Central memory CD4-positive, alpha-beta T cell (primary cell): ENCODE measurements around the gene HBS1L.

Source experiments
- DNase-seq: peaks from one replicate; pipeline ENCODE4 v3.0.0; 2022

HBS1L gene

DNA sequence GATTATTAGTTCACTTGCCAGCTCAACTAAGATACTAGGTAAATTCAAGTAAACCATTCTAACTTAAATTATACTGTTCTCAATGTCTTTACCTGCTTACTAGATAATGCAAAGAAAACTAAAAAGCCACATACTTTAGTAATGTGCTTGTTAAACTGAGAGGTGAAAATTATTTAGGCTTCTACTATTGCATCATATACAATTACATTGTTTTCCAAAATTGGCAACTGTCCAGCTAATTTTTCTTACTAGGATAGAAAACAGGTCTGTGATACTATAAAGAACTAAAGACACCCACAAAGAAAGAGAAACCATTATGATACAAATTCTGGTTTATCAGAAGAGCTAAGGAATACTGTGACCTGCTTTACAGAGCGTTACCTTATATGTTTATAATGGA lies 59.1 kb downstream of the HBS1L start:
- DNase-seq = no peak

DNA sequence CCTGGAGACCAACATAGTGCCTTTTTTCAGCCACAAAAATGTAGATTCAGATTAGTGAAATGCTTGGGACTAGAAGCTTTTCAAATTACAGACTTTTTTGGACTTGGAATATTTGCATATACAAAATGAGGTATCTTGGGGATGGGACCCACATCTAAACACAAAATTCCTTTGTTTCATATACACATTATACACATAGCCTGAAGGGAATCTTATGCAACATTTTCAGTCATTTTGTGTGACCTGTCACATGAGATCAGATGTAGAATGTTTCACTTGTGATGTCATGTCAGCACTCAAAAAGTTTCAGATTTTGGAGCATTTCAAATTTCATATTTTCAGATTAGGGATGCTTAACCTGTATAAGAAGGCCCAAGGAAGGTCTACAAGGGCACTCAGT lies 60.2 kb downstream of the HBS1L start:
- no peak for DNase-seq

DNA sequence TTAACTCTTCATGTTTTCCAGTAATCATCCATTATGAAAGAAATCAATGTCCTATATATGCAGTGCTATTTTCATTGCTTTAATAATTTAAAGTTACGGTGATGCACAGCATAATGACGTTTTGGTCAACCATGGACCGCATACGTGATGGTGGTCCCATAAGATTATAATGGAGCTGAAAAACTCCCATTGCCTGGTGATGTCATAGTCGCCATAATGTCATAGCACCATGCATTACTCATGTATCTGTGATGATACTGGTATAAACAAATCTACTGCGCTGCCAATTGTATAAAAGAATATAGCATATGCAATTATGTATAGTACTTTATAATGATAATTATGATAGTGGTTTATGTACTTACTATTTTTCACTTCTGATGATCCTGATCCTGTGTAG lies 62.5 kb downstream of the HBS1L start:
- DNase-seq = no peak

DNA sequence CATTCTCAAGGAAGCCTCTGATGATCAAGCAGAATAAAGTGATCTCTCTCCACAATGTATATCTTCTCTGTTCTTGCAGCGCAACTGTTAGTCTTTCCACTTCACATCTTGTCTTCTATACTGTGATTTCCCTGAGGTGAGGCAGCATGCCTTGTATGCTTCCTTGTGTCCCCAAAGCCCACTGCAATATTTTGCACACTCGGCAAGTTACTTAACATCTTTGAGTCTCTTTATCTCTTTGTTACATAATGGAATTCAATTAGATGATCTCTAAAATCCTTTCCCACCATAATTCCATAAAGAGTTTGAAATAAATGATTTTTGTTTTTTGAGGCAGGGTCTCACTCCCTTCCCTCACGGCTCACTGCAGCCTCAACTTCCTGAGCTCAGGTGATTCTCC lies 64.4 kb downstream of the HBS1L start:
- DNase-seq = no peak

DNA sequence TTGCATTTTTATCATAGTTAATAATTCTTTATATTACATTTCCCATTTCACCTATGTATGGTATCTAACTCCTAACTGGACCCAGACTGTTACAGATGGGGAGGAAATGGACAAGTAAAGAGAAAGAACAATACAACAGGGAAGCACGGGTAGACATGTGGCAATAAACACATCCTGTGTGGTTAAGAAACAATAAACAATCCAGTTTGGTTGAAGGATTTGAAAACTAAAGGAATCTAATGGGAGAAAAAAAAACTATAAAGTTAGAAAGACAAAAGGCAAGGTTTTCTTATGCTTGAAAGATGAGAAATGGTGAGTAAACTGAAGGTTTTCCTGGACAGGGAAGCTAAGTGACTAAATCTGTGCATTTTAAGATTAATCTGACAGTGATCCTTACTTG lies 69.8 kb downstream of the HBS1L start:
- no peak for DNase-seq

DNA sequence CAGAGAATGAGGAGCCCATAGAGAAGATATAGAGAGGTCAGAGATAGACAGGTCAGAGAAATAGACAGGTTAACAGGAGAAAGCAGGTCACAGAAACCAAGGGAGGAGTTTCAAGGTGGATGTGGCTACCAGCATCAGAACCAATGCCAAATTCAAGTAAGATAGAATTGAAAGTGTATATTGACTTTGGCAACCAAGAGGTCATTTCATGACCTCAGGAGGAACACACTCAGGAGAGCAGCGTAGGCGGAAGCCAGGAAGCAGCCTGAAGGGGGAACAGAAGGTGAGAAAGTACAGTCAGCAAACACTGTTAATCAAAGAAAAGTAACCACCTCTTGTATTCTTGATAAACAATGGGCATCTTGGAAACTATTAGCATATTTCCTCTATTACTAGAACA lies 70.8 kb downstream of the HBS1L start:
- DNase-seq = no peak

DNA sequence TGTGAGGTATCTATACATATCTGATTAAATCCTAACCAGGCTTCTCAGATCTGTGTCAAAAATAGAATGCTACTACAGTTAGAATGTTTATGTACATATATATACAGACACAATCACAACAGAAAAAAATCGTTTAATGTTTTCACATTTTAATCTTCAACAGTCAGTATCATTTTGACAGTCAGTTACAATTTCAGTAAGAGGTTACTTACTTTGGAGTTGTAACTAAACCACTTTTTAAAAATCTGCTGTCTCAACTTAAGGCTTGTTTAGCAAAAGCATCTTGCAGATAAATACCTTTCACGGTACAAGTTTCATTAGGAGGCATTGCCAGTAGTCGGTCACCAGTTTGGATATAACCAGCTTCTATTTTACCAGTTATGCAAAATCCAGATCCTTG lies 72.5 kb downstream of the HBS1L start:
- DNase-seq = no peak

DNA sequence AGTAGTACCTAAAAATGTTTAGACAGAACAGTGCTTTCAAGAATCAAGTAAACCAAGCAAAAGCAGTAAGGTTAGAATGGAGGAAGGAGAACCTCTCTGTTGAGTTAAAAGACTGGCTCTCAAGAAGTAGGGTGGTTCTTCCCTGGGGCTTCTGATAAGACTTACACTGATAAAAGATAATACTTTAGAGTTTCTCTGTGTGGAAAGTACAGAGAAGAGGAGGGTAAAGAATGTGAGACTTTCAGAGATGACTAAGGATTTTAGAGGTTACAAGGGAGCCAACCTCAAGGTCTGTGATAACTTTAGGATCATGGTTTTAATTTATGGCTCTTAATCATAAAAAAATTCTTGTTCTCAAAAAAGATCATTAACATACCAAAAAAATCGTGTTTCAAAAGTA lies 73.8 kb downstream of the HBS1L start:
- no peak for DNase-seq

DNA sequence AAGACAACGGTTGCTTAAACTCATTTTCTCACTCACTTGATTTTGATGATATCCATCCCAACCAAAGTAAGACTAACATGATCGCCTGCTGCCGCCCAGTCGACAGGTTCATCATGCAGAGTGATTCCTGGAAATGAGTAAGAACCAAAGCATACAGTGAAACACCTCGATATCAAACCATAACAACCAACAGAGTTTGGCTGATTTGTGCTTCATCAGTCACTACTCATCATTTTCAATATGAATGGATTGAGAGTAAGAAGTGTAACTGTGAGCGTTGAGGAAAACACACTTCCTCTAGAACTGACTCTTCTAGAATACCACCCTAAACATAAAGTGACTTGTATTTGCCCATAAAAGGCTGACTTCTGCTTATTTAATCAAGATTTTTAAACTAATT lies 75.5 kb downstream of the HBS1L start:
- no peak for DNase-seq

DNA sequence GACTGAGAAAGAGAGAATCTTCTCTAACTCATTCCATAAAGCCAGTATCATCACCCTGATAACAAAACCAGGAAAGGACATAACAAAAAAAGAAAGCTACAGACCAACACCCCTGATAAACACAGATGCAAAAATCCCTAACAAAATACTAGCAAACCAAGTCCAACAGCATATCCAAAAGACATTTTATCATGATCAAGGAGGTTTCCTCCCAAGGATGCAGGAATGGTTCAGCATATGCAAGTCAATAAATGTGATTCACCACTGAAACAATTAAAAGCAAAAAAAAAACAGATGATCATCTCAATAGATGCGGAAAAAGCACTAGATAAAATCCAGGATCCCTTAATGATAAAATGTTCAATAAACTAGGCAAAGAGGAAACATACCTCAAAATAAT lies 80.3 kb downstream of the HBS1L start:
- no peak for DNase-seq

DNA sequence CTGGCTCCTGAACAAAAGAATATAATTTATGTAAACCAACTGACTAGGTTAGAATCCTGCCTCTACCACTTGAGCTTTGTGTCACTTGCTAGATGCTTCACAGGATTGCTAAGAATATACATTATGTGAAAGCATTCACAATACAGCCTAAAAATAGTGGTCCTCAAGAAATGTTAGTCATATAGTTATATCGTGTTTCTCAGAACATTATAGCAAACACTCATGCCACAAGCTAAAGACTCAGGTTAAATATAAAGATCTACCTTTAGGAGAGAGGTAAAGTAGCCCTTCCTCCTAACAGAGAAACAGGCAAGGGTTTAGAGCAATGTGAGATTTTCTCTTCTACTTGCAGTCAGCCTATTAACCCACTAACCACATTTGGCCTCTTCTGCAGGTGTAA lies 86.9 kb downstream of the HBS1L start:
- DNase-seq = no peak

DNA sequence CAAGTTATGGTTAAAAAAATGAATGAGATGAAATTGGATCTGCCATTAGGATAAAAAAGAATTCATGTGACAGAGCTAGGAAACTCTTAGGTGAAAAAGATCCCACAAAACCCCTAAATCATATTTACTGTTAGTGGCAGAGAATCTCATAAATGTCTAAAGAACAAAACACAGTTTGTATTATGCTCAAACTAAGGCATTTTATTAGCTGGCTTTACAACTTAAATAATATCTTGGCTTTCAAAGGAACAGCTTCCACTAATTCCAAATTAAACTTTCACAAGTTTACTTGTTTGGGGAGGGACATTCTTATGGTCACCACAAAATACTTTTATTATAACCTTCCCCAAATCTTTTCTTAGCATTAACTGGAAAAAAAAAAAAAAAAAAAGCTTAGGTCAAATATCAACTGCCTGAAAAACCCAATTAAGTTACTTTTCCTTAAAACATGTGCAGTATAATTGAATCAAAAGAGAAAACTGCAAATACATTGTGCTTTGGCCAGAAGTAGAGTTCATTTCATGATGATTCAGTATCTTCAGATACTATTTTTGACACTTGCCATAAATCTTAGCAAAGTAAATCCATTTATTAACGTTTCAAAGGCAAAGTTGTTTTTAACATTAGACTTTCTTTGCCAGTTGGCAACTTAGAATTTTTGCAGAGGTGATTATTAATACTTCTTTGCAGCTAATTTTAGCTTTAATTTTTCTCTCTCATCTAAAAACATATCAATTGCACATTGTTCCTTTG lies 90.0 kb downstream of the HBS1L start:
- no peak for DNase-seq

DNA sequence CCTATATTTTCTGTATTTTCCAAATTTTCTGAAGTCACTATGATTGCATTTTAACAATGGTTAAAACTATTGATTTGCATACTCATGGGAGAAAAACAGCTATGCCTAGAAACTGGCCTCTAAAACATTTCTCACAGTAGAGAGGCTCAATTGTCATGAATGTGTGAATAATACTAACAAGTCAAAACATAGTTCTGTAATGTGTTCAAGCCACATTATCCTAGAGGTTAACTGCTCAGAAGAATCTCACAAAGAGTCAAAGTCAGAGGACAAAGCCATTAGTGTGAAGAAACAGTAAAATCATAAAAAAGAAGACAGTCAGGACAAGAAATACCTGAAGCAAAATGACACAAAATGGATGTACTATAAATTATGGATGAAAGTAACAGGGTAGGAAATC lies 92.2 kb downstream of the HBS1L start:
- no peak for DNase-seq

DNA sequence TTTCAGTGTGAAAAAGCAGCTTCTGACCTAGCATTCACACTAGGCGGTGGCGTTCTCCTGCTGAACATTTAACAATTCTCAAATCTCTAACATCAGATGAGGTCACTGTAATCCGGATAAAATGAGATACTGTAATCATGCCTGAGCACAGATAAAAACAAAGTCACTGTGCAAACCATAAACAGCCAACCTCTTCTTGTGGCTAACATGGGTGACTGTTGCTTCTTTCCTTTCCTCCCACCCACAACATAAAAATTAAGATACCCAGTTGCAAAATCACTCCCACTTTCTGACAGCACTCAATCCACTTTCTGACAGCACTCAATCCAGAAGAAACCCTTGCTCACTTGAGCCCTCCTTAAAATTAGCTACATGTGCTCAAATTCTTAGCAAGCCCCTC lies 93.3 kb downstream of the HBS1L start:
- DNase-seq = no peak

DNA sequence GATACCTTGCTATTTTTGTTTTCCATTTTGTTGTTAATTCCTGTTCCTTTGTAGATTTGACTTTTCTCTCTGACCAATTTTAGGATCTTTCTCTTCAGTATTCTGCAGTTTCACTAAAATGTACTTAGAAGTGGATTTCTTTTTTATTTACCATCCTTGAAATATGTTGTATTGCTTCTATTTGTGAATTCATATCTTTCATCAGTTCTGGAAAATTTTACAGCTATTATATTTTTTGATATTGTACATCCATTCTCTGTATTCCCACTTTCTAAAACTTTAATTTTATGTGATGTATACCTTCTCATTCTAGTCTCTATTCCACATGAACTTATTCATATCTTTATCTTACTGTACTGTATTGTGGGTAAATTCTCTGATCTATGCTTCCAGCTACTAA lies 95.0 kb downstream of the HBS1L start:
- no peak for DNase-seq

DNA sequence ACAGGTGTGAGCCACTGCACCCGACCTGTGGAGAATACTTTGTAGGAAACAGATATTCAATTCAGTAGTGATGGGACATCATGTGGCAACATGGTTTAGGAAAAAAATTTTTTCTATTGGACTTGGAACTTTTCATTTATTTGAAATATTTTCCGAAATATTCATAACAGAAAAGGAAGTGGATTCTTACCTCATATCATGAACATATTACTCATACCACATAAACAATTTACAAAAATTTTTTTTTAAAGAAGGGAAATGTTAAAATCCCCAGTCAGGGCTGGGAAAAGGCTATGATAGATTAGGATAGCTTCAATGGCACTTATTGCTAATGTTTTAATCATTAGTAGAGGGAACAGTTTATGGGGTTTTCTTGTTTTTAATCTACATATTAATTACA lies 97.9 kb downstream of the HBS1L start:
- DNase-seq = no peak

DNA sequence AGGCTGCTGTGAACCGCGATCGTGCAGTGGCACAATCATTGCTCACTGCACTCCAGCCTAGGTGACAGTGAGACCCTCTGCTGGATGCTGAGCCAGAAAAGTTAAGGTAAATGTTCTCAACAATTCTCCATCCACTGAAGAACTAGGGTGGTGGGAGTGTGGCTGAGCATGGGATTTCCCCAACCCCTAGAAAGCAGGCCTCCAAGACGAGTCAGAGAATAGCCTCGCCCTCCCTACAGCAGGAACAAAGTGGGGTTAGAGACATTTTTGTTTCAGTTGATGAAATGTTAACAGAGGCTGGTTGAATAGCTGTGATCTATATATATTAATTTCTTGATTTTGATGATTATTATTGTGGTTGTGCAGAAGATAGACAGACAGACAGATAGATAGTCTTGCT lies 98.6 kb downstream of the HBS1L start:
- DNase-seq = no peak

DNA sequence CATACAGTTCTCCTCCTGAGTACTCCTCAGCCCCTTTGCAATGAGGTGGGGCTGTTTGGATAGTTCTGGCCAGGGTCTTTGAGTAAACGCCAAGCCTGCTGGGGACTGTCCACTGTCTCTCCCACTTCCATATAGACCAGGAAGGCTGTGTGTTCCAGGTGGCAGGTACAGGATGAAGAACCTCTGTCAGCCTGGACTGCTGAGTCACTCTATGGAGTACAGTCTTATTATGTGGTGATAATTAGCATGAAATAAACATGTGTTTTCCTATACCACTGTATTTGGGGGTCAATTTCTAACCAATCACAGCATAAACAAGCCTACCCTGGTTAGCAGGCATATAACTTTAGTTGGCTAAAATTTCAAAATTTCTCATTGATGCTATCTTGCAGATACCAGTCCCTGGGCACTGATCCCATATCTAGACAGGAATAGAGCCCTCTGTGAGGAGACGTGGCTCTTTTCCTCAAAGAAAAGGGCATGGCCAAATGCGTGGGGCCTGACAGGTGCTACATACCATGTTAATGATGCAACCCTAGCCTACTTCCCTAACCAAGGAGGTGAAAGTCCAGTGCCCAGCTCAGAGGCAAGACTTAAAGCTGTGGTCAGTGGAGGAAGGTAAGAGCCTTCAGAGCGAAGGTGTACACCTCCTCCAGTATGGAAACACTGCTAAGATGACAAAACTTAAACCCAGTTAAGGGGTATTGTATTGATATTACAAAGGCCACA lies 100.2 kb downstream of the HBS1L start:
- no peak for DNase-seq

DNA sequence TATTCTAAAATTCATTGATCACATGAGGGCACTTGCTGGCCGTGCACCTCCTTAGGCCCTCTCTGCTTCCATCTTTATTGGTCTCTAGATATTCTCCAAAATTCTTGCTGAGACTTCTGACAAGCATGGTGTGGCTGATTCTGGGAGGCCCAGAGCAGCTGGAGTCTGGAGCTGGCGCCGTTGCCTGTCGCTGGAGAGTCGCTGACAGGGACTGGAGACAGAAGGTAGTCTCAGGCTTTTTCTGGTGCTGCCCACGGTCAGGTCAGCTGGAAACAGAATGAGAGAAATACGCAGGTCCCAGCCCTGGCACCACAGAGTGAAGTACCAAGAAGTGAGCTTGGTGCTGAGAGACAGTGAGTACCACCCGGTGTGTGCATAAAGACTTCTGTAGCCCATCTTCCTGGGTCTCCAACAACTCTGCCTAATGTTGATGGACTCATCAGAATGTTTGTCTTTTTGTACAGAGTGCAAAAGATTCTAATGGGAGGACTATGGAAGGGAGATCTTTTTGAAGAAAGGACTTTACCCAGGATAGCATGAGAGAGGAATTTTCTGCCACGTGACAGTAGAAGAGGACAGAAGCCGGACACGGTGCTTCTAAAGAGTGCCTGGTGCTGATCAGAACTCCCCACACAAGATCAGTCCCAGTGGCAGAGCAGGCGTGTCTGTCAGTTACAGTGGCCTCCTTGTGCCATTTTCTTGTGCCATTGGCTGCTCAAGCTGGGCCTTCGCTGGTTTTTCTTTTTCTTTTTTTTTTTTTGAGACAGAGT lies 102.9 kb downstream of the HBS1L start:
- no peak for DNase-seq

DNA sequence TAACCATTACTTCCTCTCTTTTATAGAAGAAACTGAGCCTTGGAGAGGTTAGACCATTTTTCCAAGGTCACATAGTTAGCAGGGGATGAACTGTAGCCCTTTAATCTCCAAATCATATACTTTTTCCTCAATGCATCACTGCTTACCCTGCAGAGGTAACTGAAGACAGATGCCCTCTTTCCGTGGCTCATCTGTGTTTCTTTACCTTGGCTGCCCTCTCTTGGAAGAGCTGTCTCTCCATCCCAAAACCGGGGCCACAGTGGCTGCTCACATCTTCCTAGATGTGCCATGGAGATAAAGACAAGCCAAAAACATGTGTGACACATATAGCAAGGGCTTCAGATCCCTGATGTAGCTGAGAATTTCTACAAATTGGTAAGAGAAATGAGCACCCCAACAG lies 104.1 kb downstream of the HBS1L start:
- no peak for DNase-seq

DNA sequence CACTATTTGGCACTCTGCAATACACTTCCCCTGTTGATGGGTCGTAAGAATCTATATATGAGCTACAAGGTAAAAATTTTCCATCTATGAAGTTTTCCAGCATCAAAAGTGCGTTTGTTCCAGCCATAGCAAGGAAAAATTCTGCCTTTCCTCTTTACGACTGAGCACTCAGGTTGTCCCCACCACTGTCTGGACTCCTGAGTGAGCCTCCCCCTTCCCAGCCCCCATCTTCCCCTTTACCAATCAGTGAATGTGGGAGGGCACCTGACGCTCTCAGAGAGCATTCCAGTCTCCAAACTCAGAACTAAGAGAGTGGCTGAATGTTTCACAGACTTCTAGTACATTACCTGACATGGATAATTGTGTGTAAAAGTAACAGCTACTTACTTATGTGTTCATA lies 104.7 kb downstream of the HBS1L start, which contains the start of gene ALDH8A1:
TSS of gene ALDH8A1 (minus strand) at position 175 of the 400 bp plus-strand sequence. CDS start at position 127, 48 bp downstream.
- DNase-seq = no peak

DNA sequence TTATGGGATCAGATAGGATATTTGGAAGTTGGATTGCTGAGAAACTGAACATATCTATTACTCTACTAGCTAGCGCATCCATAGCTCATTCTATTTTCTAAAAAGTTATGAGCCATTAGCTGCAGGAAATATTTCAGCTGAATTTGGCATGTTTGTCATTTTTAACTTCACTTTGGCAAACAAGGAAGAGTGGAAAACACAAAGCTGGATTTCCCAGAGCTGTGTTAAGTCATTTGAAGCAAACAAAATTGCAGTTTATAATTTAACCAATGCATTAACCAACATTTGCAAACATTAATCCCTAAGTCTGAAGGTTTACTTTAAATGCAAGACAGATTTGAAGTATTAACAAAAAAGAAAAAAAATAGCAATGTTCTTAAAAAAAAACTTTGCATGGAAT lies 105.9 kb downstream of the HBS1L start:
- no peak for DNase-seq

DNA sequence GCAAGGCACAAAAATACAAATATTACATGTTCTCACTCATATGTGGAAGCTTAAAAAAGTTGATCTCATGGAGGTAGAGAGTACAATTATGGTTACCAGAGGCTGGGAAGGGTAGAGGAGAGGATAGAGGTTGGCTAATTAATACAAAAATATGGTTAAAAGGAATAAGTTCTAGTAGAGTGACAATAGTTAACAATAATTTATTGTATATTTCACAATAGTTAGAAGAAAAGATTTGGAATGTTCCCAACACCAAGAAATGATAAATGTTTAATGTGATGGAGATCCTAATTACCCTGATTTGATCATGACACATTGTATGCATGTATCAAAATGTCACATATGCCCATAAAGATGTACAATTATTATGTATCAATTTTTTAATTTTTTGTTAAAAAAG lies 106.5 kb downstream of the HBS1L start:
- DNase-seq = no peak

DNA sequence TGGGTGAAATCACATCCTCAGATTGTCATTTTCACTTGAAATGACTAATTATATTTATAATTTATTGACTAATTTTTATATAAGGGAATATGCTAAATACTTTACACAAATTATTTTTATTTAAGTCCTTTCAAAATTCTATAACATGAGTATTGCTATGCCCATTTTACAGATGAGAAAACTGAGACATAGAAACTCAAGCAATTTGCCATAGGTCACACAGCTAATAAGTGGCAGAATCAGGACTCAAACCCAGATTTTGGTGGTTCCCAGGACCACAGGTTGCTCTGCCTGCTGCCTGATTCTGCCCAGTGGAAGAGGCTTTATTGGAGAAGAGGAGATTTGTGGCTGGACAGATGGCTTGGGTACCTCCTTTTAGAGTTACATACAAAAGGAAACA lies 109.6 kb downstream of the HBS1L start:
- DNase-seq = no peak
